ENCODE results near the gene PTPRG. TPM values are rescaled to one million over a fixed set of nuclear protein-coding genes. Genes with fewer than 3 reads are reported as not detected.

PTPRG gene
- polyA plus RNA-seq, 3 donors, result 78.2 to 84.6 (median 83.3) TPM

GRCh38 chr3:61718565-61718964, 157.2 kb downstream of the PTPRG start:
- DNase-seq, result no peak

DNA sequence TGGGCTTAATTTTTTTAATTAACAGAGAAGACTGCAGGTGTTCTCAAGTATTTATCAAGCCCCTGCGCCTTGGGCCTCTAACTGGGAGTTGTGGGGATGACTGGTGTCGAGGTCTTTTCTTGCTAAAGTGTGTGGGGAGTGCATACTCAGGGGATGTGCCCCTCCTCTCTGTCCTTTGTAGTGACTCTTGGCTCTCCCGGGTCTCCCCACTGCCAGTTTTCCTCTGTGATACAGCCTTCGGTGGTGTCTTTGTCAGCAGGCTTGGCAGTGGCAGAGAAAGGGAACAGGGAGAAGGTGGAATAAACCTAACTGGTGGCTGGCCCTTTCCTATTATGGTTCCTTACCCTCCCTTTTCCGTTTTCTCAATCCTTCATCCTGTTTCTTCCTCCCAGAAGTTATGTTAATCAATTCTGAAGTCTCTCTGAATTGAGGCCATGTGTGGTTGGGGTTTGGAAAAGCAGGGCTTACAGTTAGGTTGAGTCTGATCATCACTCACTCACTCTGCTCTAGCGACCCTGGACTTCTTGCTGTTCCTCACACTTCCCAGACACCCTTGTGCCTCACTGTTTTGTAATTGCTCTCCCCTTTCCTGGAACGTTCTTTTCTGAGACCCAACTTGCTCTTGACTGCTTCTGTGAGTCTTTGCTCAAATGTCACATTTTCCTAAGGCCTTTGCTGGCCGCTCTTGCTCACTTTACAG, 158.1 kb downstream of the PTPRG start:
- no peak for DNase-seq

- no peak for DNase-seq
Observed at GRCh38 chr3:61723038-61723437, 161.7 kb downstream of the PTPRG start.

- no peak for DNase-seq
Observed at GRCh38 chr3:61724183-61724582, 162.8 kb downstream of the PTPRG start.

DNA sequence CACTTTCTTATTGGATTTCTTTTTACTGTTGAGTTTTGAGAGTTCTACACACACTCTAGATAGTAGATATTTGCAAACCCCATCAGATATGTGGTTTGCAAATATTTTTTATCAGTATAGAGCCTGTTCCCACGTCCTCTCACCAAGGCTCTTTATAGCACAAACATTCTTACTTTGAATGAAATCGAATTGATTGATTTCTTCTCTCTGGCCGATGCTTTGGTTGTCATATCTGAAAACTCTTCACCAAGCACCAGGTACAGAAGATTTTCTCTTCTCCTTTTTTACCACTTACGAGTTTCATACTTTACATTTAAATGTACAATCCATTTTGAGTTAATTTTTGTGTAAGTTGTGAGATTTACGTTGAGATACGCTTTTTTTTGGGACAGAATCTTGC, 163.4 kb downstream of the PTPRG start:
- DNase-seq, result no peak

- DNase-seq, result no peak
Observed at GRCh38 chr3:61725851-61726333, 164.5 kb downstream of the PTPRG start.

DNA sequence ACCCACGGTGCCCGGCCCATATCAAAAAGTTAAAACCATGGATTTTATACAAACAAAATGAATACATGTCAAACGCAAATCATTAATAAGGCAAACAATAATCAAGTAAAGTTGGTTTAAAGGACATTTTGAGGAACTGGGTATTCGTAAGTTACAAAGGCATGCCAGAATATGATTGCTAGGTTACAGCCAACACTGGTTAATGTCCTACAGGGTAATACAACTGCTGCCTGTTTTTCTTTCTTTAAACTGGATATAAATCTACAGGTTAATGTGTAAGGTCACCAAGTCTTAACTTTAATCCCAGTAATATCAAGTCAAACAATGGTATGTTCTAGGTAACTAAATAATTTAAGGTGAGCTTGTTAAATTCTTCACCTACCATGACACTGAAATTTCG, 166.1 kb downstream of the PTPRG start:
- no peak for DNase-seq

DNA sequence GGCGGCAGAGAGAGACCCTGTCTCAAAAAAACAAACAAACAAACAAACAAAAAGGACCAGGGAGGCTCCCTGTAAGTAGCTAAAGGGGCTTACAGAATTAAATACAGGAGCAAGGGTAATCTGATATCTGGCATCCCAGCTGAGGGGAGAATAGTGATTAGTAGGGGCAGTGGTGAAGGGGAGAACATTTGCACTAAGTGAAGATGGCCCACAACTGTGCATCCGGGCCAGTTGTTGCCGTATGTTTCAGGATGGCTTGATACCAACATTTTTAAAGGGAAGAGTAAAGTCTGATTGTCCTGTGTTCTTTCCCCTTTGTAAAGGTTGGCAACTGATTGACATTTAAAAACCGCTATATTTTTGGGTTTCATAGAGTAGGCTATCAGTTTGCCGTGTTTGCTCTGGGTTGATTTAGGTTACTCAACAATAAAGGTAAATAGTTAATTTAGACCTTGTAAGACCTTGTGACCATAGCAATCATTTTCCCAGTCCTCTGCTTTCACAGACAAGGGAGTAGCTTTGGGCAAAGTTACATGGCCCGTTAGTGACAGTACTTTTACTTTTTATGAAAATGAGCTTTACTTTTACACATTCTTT, 167.8 kb downstream of the PTPRG start:
- no peak for DNase-seq

DNA sequence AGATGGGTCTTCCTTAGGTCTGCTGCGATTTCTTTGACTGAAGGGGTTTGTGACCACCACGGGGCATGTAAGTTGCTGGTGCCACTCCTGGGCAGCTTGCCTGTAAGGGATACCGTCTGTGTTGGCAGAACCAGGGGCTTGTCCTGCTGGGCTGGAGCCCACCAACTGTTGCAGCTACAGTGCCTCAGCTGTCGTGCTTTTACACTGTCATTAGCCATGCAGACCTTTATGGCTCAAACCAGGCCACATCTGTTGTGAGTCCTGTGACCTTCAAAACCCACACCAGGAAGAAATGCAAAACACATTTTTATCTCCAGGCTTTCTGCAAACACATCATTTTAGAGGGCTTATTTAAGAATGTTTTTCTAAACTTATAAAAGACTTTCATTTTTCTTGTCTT, 168.7 kb downstream of the PTPRG start:
- DNase-seq, result no peak

DNA sequence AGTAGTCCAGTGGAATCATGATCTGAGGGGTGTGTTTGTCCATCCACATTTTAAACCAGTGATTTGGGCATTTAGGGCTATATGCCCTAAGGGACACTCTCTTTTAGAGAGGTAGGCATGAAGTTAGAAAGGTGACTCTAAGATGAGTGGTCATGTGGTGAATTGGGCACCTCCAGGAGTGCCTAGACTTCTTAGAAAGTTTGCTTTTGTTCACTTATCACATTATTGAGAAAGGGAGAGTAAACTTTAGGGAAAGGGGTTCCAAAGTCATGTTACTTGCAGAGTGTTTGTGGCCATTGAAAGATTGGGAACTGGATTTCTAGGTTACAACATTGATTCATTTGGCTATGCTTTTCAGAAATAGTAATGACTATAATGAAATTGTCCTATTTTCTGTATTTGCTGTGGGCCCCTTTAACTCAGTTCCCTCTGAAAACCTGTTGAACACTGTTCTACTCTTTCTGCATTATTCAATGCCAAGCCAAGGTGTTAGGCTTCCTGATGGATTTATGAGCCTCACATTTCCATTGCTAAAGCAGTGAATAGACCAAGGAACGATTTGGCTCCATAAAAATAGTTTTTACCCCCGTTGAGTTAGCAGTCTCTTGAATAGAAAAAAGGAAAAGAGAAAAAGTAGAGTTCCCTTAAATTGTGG, 169.3 kb downstream of the PTPRG start:
- DNase-seq, result no peak

DNA sequence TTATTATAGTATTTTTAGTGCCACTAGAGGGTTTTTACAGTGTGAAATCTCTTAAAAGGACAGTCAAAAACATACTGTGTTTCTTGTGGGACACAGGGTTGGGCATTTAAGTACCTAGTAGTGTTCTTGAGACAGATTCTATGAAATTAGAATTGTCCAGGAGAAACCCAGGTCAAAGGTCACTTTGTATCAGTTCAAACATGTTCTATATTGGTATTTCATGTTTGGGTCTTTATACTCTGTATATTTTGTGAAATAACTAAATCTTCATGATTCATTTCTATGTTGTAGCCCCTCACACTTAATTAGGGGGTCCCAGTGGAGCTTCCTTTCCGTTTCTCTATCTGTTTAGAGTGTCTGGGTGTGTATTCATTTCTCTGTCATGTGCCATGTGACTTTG, 171.6 kb downstream of the PTPRG start:
- no peak for DNase-seq

DNA sequence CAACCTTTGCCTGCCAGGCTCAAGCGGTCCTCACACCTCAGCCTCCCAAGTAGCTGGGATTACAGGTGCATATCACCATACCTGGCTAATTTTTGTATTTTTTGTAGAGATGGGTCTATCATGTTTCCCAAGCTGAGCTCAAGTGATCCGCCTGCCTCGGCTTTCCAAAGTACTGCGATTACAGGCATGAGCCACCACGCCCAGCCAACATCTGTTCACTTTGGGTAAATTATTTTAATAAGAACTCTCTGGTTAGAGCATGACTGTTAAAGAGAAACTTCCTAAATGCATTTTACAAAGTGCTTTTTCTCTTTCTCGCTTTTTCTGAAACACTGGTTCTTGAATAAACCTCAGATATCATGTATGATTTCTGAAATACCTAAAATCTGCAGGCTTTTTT, 172.5 kb downstream of the PTPRG start:
- no peak for DNase-seq

GRCh38 chr3:61734749-61735686, 173.6 kb downstream of the PTPRG start:
- DNase-seq, result no peak

DNA sequence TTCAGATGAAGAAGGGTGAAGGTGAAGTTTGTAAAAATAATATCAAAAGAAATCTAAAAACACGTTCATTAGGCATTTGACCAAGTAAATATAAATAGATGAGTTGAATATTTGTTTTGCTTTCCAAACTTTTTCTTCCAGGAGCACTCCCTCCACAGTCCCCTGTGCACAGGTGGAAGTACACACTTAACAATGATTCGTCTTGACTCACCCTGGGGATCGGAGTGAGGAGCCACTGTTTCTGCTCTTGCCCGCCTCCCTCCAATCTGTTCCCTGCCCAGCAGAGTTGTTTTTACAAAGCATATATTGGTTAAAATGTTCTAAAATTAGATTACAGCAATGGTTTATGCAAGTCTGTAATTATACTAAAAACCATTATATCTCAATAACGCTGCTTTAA, 175.1 kb downstream of the PTPRG start:
- no peak for DNase-seq

- no peak for DNase-seq
Observed at GRCh38 chr3:61739640-61740039, 178.3 kb downstream of the PTPRG start.

GRCh38 chr3:61740494-61740893, 179.1 kb downstream of the PTPRG start:
- no peak for DNase-seq

DNA sequence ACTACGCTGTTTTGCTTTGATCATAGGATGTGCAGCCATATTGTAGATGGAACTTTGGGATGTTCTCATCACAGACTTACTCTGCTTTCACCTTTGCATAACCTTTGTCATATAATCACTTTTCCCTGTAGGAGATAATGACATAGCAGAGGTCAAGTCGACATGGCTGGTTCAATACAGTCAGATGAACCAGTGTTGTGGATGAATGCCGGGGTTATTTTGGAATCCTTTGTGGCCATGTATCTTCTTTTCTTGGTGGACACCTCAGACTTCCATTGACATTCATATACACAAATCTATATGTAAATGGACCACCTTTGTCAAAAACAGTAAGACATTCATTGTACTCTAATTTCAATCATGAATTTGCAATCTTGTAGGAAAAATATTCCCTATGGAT, 180.2 kb downstream of the PTPRG start:
- no peak for DNase-seq

DNA sequence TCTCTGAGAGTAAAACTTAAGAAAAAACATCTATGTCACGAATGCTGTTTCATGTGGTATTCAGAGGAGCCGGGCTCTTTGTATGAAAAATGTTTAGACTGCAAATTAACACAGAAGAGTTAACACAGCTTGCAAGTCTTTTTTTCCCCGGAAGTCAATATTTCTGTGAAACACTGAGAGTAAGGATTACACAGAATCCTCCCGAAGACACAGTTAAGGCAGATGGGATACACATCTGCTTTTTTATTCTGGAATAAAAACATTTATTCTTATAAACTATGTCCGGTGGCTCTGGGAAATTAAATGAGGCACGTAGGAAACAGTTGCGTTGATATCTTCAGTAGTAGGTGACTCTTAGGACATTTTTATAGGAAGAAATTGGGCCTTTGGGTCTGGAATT, 180.6 kb downstream of the PTPRG start:
- no peak for DNase-seq

DNA sequence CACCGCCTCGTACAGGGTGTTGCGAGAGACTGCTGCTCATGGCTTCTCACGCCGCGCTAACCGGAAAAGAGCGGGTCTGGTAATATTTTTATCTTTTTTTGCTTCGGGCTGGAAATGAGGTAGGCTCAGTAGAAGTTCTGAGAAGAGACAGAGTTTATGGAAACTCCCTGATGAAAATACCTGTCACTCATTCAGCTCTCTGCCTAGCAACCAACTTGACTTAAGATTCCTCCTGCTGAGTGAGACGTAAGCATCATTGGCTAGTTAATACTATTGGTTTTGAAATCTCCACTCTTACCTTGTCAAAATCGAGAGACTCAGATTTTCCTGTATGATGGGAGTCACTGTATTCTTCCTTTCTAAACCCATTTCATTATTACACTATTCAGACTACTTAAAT, 181.7 kb downstream of the PTPRG start:
- no peak for DNase-seq

- no peak for DNase-seq
Observed at GRCh38 chr3:61743686-61744242, 182.4 kb downstream of the PTPRG start.

DNA sequence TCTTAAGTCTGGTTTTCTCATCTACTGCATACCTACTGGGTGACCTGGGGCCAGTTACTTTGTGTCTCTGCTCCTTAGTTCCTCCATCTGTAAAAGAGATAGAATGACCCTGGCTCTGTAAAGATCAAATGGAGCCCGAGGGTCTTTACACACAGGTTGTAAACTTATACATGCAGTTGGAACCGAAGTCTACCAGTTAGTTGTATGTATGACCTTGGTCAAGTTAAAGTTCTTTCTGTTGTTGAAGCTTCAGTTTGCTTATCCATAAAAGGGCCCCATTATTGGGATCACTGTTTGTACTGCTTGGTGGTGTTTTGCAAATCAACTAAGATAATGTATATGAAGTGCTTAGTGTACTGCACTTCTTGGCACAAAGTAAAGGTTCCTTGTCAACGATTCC, 186.9 kb downstream of the PTPRG start:
- no peak for DNase-seq

DNA sequence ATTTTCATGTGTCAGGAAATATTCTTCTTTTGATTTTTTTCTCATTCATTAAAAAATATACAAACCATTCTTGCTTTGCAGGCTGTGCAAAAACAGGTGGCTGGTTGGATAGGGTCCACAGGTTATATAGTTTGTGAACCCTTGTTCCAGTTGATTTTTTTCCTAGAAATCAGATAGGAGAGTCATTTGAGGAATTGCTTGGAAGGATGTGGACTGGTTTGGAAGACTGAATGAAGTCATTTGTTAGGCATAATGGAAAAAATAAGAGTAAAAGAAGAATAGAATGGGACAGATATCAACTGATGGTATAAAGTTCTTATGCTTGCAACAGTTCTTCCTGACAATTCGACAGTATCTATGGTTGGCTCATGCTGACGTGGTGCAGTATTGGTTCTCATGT, 189.4 kb downstream of the PTPRG start:
- DNase-seq, result no peak
